SK-N-SH (cell line): ENCODE results near the gene SBF2. TPM values are rescaled to one million over a fixed set of nuclear protein-coding genes. Genes with fewer than 3 reads are reported as not detected.

Experiments used
- CTCF ChIA-PET: fragments of 300-600, 350-600 bp; formaldehyde crosslinking; extraction: SDS; loops from one replicate; lab custom pipeline; 2021; lab: Yijun Ruan, JAX
- POLR2A ChIA-PET: fragments of 350-600 bp; sonication (Branson Sonifier 250); formaldehyde crosslinking; extraction: SDS; loops from one replicate; lab custom pipeline; 2020; ENCODE audit warnings: antibody characterized with exemption, inconsistent platforms; lab: Yijun Ruan, JAX
- DNase-seq: peaks from one replicate; pipeline ENCODE4 v3.0.0; 2012
- H2AFZ ChIP-seq: fragments of 200-600 bp; sonication (generic); 2 replicates; pipeline ENCODE4 v1.8.1; 2016; ENCODE audit warnings: antibody characterized with exemption, mild to moderate bottlenecking, low read depth
- H3F3A ChIP-seq: fragments of 200-600 bp; sonication (generic); replicated peaks from 2 replicates; pipeline ENCODE3; 2016; ENCODE audit warnings: antibody characterized with exemption, mild to moderate bottlenecking; ENCODE audit not compliant: insufficient read depth
- H3K27ac ChIP-seq, 2 experiments: fragments of 200-500 bp in 1 of 2; fragments of 200-600 bp in 1 of 2; sonication (Bioruptor generic) in 1 of 2; sonication (generic), shearing (Covaris generic) in 1 of 2; 2 replicates each; pipeline versions ENCODE4 v1.5.1 to v1.6.1; 2014 to 2016; ENCODE audit warnings: low read depth in 2 of 2, inconsistent platforms in 1 of 2, low read length in 1 of 2, mild to moderate bottlenecking in 1 of 2, mixed read lengths in 1 of 2
- H3K27me3 ChIP-seq: fragments of 200-600 bp; sonication (generic), shearing (Covaris generic); 2 replicates; pipeline ENCODE4 v1.6.1; 2016; ENCODE audit warnings: mixed run types; ENCODE audit not compliant: insufficient read depth
- H3K36me3 ChIP-seq, 2 experiments: fragments of 200-500 bp in 1 of 2; fragments of 200-600 bp in 1 of 2; sonication (Bioruptor generic) in 1 of 2; sonication (generic) in 1 of 2; replicated peaks in 1 of 2; 2 replicates each; pipeline versions ENCODE3 to v1.5.1; 2014 to 2016; ENCODE audit warnings: low read length in 1 of 2, mild to moderate bottlenecking in 1 of 2; ENCODE audit not compliant: insufficient read depth in 2 of 2, control insufficient read depth in 1 of 2
- H3K4me1 ChIP-seq, 2 experiments: fragments of 200-500 bp in 1 of 2; fragments of 200-600 bp in 1 of 2; sonication (Bioruptor generic) in 1 of 2; sonication (generic), shearing (Covaris generic) in 1 of 2; 2 replicates each; pipeline versions ENCODE4 v1.5.1 to v1.6.1; 2014 to 2016; ENCODE audit warnings: low read depth in 1 of 2, low read length in 1 of 2, mixed run types in 1 of 2; ENCODE audit not compliant: insufficient read depth in 2 of 2, control insufficient read depth in 1 of 2
- H3K4me2 ChIP-seq: fragments of 200-600 bp; sonication (generic), shearing (Covaris generic); 2 replicates; pipeline ENCODE4 v1.6.1; 2017; ENCODE audit warnings: mixed run types
- H3K4me3 ChIP-seq, 2 experiments: fragments of 200-500 bp in 1 of 2; fragments of 200-600 bp in 1 of 2; sonication (Bioruptor generic) in 1 of 2; sonication (generic), shearing (Covaris generic) in 1 of 2; 2 replicates each; pipeline versions ENCODE4 v1.5.1 to v1.8.1; 2014 to 2016; ENCODE audit warnings: low read depth in 2 of 2, inconsistent platforms in 1 of 2, low read length in 1 of 2, mild to moderate bottlenecking in 1 of 2, mixed read lengths in 1 of 2, moderate library complexity in 1 of 2
- H3K79me2 ChIP-seq: fragments of 200-600 bp; sonication (generic); 2 replicates; pipeline ENCODE4 v1.8.1; 2017; ENCODE audit warnings: mild to moderate bottlenecking; ENCODE audit not compliant: insufficient read depth
- H3K9ac ChIP-seq: fragments of 200-600 bp; sonication (generic); 2 replicates; pipeline ENCODE4 v1.6.1; 2017; ENCODE audit warnings: mixed run types
- H3K9me2 ChIP-seq: fragments of 200-600 bp; sonication (generic); 2 replicates; pipeline ENCODE4 v1.6.1; 2017; ENCODE audit warnings: mixed run types
- H3K9me3 ChIP-seq: fragments of 200-600 bp; sonication (generic); 2 replicates; pipeline ENCODE4 v1.6.1; 2017; ENCODE audit warnings: mixed run types, mild to moderate bottlenecking, moderate library complexity
- H4K20me1 ChIP-seq: fragments of 200-600 bp; sonication (generic); 2 replicates; pipeline ENCODE4 v1.6.1; 2017; ENCODE audit warnings: mild to moderate bottlenecking, mixed run types; ENCODE audit not compliant: insufficient read depth
- CTCF ChIP-seq: fragments of 200-600 bp; sonication (generic); IDR thresholded peaks from 2 replicates; pipeline ENCODE4 v1.6.1; 2017; ENCODE audit warnings: antibody characterized with exemption, mild to moderate bottlenecking, moderate library complexity
- ELF1 ChIP-seq: IDR thresholded peaks from 2 replicates; pipeline ENCODE4 v1.4.0; 2012
- EP300 ChIP-seq, 2 experiments: IDR thresholded peaks; 2 replicates each; pipeline versions ENCODE4 v1.4.0 to v1.6.1; 2012; ENCODE audit warnings: borderline replicate concordance in 1 of 2, low read depth in 1 of 2, low read length in 1 of 2
- EZH2phosphoT487 ChIP-seq: fragments of 200-600 bp; sonication (generic); IDR thresholded peaks from 2 replicates; pipeline ENCODE4 v1.6.1; 2017; ENCODE audit warnings: low read depth, mixed run types, mild to moderate bottlenecking, antibody characterized with exemption, moderate library complexity, borderline replicate concordance
- FOSL2 ChIP-seq: IDR thresholded peaks from 2 replicates; pipeline ENCODE4 v1.4.0; 2012; ENCODE audit warnings: low read depth, mild to moderate bottlenecking, moderate library complexity, borderline replicate concordance
- FOXJ3 ChIP-seq: sonication (generic); formaldehyde crosslinking; IDR thresholded peaks from 2 replicates; pipeline ENCODE4 v1.5.1; 2020; ENCODE audit warnings: mild to moderate bottlenecking, missing genetic modification reagents
- FOXM1 ChIP-seq: IDR thresholded peaks from 2 replicates; pipeline ENCODE4 v1.4.0; 2012; ENCODE audit warnings: low read depth, mild to moderate bottlenecking
- JUND ChIP-seq: IDR thresholded peaks from 2 replicates; pipeline ENCODE4 v1.4.0; 2012
- MEF2A ChIP-seq: IDR thresholded peaks from 2 replicates; pipeline ENCODE4 v1.4.0; 2012; ENCODE audit warnings: low read depth, borderline replicate concordance
- MXI1 ChIP-seq: IDR thresholded peaks from 2 replicates; pipeline ENCODE4 v1.6.1; 2012; ENCODE audit warnings: mild to moderate bottlenecking, low read depth, low read length, improper control_type of control experiment
- PBX3 ChIP-seq: IDR thresholded peaks from 2 replicates; pipeline ENCODE4; 2012
- RAD21 ChIP-seq: IDR thresholded peaks from 2 replicates; pipeline ENCODE4 v1.6.1; 2012; ENCODE audit warnings: mild to moderate bottlenecking, low read length
- RCOR1 ChIP-seq: fragments of 150-350 bp; IDR thresholded peaks from 2 replicates; pipeline ENCODE4 v1.6.1; 2017; ENCODE audit warnings: antibody characterized with exemption, low read length
- RFX5 ChIP-seq: IDR thresholded peaks from 2 replicates; pipeline ENCODE4 v1.6.1; 2012; ENCODE audit warnings: mild to moderate bottlenecking, improper control_type of control experiment, low read length
- SMC3 ChIP-seq: IDR thresholded peaks from 2 replicates; pipeline ENCODE4 v1.6.1; 2012; ENCODE audit warnings: low read depth, low read length, improper control_type of control experiment
- TCF12 ChIP-seq: IDR thresholded peaks from 2 replicates; pipeline ENCODE4 v1.4.0; 2012
- USF1 ChIP-seq: IDR thresholded peaks from 2 replicates; pipeline ENCODE4 v1.4.0; 2012; ENCODE audit warnings: low read depth, borderline replicate concordance
- YY1 ChIP-seq: IDR thresholded peaks from 2 replicates; pipeline ENCODE4 v1.4.0; 2012; ENCODE audit warnings: low read depth, mild to moderate bottlenecking
- WGBS: methylation state at CpG from one replicate; pipeline ENCODE4 v1.1.6; 2017; ENCODE audit warnings: low lambda C conversion rate; 5-methylcytosine and 5-hydroxymethylcytosine counted together
- polyA plus RNA-seq, 3 experiments: library from polyadenylated mRNA; depleted of rRNA; stranded (reverse); fragments of >200 nt; gene quantifications; 2 replicates each; pipeline ENCODE4 v1.2.3, GENCODE V29; 2012
- TF ChIP-seq, protein P1 (sequence below): fragments of 150-350 bp; IDR thresholded peaks from 2 replicates; pipeline ENCODE4 v1.6.1; 2016; ENCODE audit warnings: mild to moderate bottlenecking, low read depth, low read length
- TF ChIP-seq, protein P2 (sequence below): IDR thresholded peaks from 2 replicates; pipeline ENCODE4 v1.4.0; 2012; ENCODE audit warnings: low read depth

Gene SBF2
- polyA plus RNA-seq, 1 of the 3 experiments (the other 2 are of a cell fraction): 23.0 TPM

GRCh38 chr11:10338287-10338686 lies 44.3 kb upstream of the SBF2 start:
- H3K79me2 ChIP-seq: no peaks in the 10 kb centered on the region
- no peak overlapping the region for H3K27ac ChIP-seq
- no peaks in the 10 kb centered on the region for H4K20me1 ChIP-seq
- H3K27me3 ChIP-seq: no peaks in the 10 kb centered on the region
- no peak overlapping the region for H3K4me2 ChIP-seq
- no peak for DNase-seq
- POLR2A ChIA-PET: no interaction called here
- no peaks in the 10 kb centered on the region for H3K36me3 ChIP-seq
- no peak overlapping the region for H3K9ac ChIP-seq
- CTCF ChIA-PET: no interaction called here
- no peaks in the 10 kb centered on the region for H3F3A ChIP-seq
- no peak overlapping the region for H3K4me3 ChIP-seq
- TF ChIP-seq MEF2A (no peak), FOXM1 (no peak), SMC3 (no peak), USF1 (no peak), MXI1 (no peak), YY1 (no peak), EZH2phosphoT487 (no peak), JUND (no peak), FOSL2 (no peak), PBX3 (no peak), RCOR1 (no peak), RFX5 (no peak), TCF12 (no peak), ELF1 (no peak)
- TF ChIP-seq, protein P1, sequence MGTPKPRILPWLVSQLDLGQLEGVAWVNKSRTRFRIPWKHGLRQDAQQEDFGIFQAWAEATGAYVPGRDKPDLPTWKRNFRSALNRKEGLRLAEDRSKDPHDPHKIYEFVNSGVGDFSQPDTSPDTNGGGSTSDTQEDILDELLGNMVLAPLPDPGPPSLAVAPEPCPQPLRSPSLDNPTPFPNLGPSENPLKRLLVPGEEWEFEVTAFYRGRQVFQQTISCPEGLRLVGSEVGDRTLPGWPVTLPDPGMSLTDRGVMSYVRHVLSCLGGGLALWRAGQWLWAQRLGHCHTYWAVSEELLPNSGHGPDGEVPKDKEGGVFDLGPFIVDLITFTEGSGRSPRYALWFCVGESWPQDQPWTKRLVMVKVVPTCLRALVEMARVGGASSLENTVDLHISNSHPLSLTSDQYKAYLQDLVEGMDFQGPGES: no peak
- no peaks in the 10 kb centered on the region for H3K9me3 ChIP-seq
- H2AFZ ChIP-seq: no peak overlapping the region
- H3K4me1 ChIP-seq: no peaks in the 10 kb centered on the region
- H3K9me2 ChIP-seq: no peaks in the 10 kb centered on the region

GRCh38 chr11:10333490-10333889 lies 39.5 kb upstream of the SBF2 start:
- no peaks in the 10 kb centered on the region for H3K9me2 ChIP-seq
- no peaks in the 10 kb centered on the region for H3K9me3 ChIP-seq
- H3K9ac ChIP-seq: no peak overlapping the region
- 89% methylated on average over 1 of the region's 1 CpG for WGBS
- no peak overlapping the region for H3K4me2 ChIP-seq
- H3K36me3 ChIP-seq: no peaks in the 10 kb centered on the region
- no peaks in the 10 kb centered on the region for H4K20me1 ChIP-seq
- no peak overlapping the region for H2AFZ ChIP-seq
- no peaks in the 10 kb centered on the region for H3K79me2 ChIP-seq
- DNase-seq: no peak
- POLR2A ChIA-PET: no interaction called here
- no peak overlapping the region for H3K27ac ChIP-seq
- H3K27me3 ChIP-seq: no peaks in the 10 kb centered on the region
- H3F3A ChIP-seq: peaks cover 20% of the 10 kb centered on the region
- CTCF ChIA-PET: no interaction called here
- H3K4me1 ChIP-seq: peaks cover 0 to 16% of the 10 kb centered on the region in 2 experiments; a peak in 1 of 4 replicates
- no peak overlapping the region for H3K4me3 ChIP-seq
- no peak for TF ChIP-seq SMC3
- no peak for TF ChIP-seq TCF12
- TF ChIP-seq USF1: no peak
- no peak for TF ChIP-seq ELF1
- TF ChIP-seq RAD21: no peak
- no peak for TF ChIP-seq EP300 (IDR thresholded peaks at IDR 0.05; ENCODE audit: borderline replicate concordance in 1 of 2, low read depth in 1 of 2, low read length in 1 of 2)
- TF ChIP-seq RCOR1: no peak
- TF ChIP-seq, protein P2, sequence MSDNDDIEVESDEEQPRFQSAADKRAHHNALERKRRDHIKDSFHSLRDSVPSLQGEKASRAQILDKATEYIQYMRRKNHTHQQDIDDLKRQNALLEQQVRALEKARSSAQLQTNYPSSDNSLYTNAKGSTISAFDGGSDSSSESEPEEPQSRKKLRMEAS: no peak
- no peak for TF ChIP-seq FOXJ3 (CRISPR knock-in tag)
- no peak for TF ChIP-seq CTCF
- TF ChIP-seq RFX5: no peak
- TF ChIP-seq MXI1: no peak
- TF ChIP-seq MEF2A: no peak
